Fibroblast of lung (primary cell): ENCODE measurements around the gene TKT. TPM values are rescaled to one million over a fixed set of nuclear protein-coding genes. Genes with fewer than 3 reads are reported as not detected.

ENCODE experiments used
- DNase-seq, 2 donors: peaks; one replicate each; pipeline versions ENCODE4 v3.0.0 to v3.0.0-alpha.2; 2010; ENCODE audit warnings: low read depth in 2 of 2
- H2AFZ ChIP-seq: 2 replicates; pipeline ENCODE4 v1.5.1; 2012; ENCODE audit warnings: low read length, control low read depth, inconsistent platforms
- H3K27ac ChIP-seq: 2 replicates; pipeline ENCODE4 v1.5.1; 2011; ENCODE audit warnings: low read length, control low read depth; ENCODE audit not compliant: insufficient read depth
- H3K27me3 ChIP-seq: 2 replicates; pipeline ENCODE4 v1.5.1; 2011; ENCODE audit warnings: mild to moderate bottlenecking, low read length; ENCODE audit not compliant: control insufficient read depth, insufficient read depth
- H3K36me3 ChIP-seq: 2 replicates; pipeline ENCODE4 v1.5.1; 2011; ENCODE audit warnings: low read length; ENCODE audit not compliant: control insufficient read depth, insufficient read depth
- H3K4me1 ChIP-seq: 2 replicates; pipeline ENCODE4 v1.5.1; 2011; ENCODE audit warnings: low read length; ENCODE audit not compliant: control insufficient read depth, insufficient read depth; ENCODE audit errors: extremely low read depth
- H3K4me2 ChIP-seq: 2 replicates; pipeline ENCODE4 v1.5.1; 2011; ENCODE audit warnings: low read length, control low read depth; ENCODE audit not compliant: insufficient read depth; ENCODE audit errors: extremely low read depth
- H3K4me3 ChIP-seq, 4 experiments: fragments of 200-600 bp in 1 of 4; sonication (generic) in 1 of 4; replicated peaks in 1 of 4; 2 replicates each; pipeline ENCODE4 v1.5.1; 2011 to 2016; ENCODE audit warnings: low read length in 4 of 4, low read depth in 3 of 4, mild to moderate bottlenecking in 3 of 4, control low read depth in 2 of 4, inconsistent platforms in 1 of 4, mixed read lengths in 1 of 4; ENCODE audit not compliant: insufficient read depth in 1 of 4; ENCODE audit errors: control extremely low read depth in 1 of 4
- H3K79me2 ChIP-seq: 2 replicates; pipeline ENCODE4 v1.5.1; 2012; ENCODE audit warnings: mild to moderate bottlenecking, low read length, inconsistent platforms; ENCODE audit not compliant: control insufficient read depth, insufficient read depth
- H3K9ac ChIP-seq: 2 replicates; pipeline ENCODE4 v1.5.1; 2011; ENCODE audit warnings: mild to moderate bottlenecking, low read length, control low read depth; ENCODE audit not compliant: insufficient read depth
- H3K9me3 ChIP-seq: 2 replicates; pipeline ENCODE4 v1.5.1; 2012; ENCODE audit warnings: low read depth, low read length; ENCODE audit not compliant: control insufficient read depth, insufficient read depth
- H4K20me1 ChIP-seq: 2 replicates; pipeline ENCODE4 v1.5.1; 2011; ENCODE audit warnings: low read length; ENCODE audit not compliant: control insufficient read depth, insufficient read depth; ENCODE audit errors: extremely low read depth
- CTCF ChIP-seq, 2 donors: IDR thresholded peaks in 1 of 2; conservative IDR thresholded peaks in 1 of 2; 1 replicate in 1 of 2; 2 replicates in 1 of 2; pipeline ENCODE4 v1.5.1; 2011 to 2012; ENCODE audit warnings: low read length in 2 of 2, control low read depth in 1 of 2, inconsistent platforms in 1 of 2, low read depth in 1 of 2, mild to moderate bottlenecking in 1 of 2
- EZH2 ChIP-seq: IDR thresholded peaks from 2 replicates; pipeline ENCODE4 v1.5.1; 2012; ENCODE audit warnings: low read length, control low read depth, mild to moderate bottlenecking; ENCODE audit errors: missing control alignments
- polyA plus RNA-seq, 2 donors: library from polyadenylated mRNA; depleted of rRNA in 1 of 2; stranded (reverse) in 1 of 2; unstranded in 1 of 2; fragments of >200 nt; gene quantifications; 2 replicates each; pipeline ENCODE4 v1.2.1, GENCODE V29; 2011 to 2012; ENCODE audit warnings: missing spikeins in 1 of 2
- total RNA-seq: library from RNA; depleted of rRNA; stranded (reverse); fragments of >200 nt; gene quantifications from 2 replicates; pipeline ENCODE4 v1.2.1, GENCODE V29; 2014

TKT gene
- total and polyA plus RNA-seq, 2 donors (not counting 1 experiment from before 2014, with no cell fraction given) = 163 to 810 TPM

DNA sequence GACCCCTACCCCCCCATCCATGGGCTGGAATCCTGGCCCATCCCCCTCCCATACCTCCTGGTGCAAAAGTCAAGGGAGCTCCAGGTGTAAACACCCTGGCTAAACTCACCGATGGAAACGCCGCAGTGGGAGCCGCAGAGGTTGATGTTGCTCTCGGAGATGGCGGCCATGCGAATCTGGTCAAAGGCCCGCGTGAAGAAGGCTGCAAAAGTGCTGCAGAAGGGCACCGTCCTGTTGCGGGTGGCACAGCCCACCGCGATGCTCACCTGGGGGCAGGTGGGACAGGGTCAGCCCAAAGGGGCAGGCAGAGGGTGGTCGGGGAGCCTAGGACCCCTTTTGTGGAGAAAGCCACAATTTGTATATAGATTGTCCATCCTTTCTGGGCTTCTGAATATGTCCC, 26.7 kb downstream of the TKT start:
- TF ChIP-seq CTCF (conservative IDR thresholded peaks at IDR 0.05 in 1 of 2, IDR thresholded peaks at IDR 0.05 in 1 of 2; ENCODE audit: low read depth in 1 of 2, low read length in 2 of 2) (no peak), EZH2 (no peak)
- Histone ChIP-seq H3K9me3 (no peaks in the 10 kb centered on the region), H3K4me3 (no peak overlapping the region), H2AFZ (no peak overlapping the region), H3K27ac (no peak overlapping the region), H4K20me1 (no peaks in the 10 kb centered on the region), H3K9ac (no peak overlapping the region), H3K36me3 (peaks cover 81% of the 10 kb centered on the region), H3K27me3 (no peaks in the 10 kb centered on the region), H3K4me1 (no peaks in the 10 kb centered on the region), H3K79me2 (peaks cover 9% of the 10 kb centered on the region), H3K4me2 (no peak overlapping the region)
- no peak for DNase-seq

DNA sequence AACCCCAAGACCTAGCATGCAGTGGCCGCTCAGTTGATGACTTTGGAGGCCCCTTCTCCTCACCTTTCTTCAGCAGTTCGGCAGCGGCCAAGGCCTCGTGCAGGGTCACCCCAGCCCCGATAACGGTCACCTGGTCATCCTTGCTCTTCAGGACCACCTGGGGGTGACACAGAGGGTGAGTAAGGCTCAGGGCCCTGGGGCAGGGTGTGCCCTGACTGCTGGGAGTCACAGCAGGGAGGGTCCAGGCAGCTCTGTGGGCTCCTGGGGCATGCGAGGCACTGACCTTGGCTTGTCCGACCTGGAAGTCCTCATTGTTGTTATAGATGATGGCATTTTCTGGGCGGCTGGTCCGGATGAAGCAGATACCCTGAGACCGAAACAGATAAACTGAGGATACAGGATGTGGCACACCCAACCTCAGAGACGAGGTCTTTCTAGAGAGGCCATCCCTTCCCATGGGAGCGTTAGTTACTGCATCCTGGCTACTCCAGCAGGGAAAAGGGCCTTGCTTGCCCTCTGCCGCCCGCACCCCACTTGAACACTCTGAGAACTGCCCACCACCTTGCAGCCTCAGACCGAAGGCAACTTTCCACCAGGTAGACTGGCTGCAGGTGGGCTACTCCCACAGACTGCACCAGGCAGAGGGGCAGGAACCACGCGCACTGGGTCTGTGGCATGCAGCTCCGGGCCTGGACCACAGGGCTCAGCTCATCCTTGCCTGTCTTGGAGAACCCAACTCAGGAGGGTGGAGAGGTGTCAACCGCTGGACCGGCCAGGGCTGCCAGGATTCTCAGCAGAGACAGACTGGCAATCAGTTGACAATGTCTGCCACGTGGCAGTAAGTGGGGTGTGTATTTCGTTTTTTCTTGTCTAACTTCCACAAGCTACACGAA, 27.6 kb downstream of the TKT start:
- H3K4me2 ChIP-seq = no peak overlapping the region
- no peaks in the 10 kb centered on the region for H3K4me1 ChIP-seq
- TF ChIP-seq CTCF (conservative IDR thresholded peaks at IDR 0.05 in 1 of 2, IDR thresholded peaks at IDR 0.05 in 1 of 2; ENCODE audit: low read depth in 1 of 2, low read length in 2 of 2) (no peak), EZH2 (no peak)
- H3K27me3 ChIP-seq = no peaks in the 10 kb centered on the region
- peaks cover 8% of the 10 kb centered on the region for H3K79me2 ChIP-seq
- H2AFZ ChIP-seq = no peak overlapping the region
- H3K9ac ChIP-seq = no peak overlapping the region
- H3K9me3 ChIP-seq = no peaks in the 10 kb centered on the region
- peaks cover 79% of the 10 kb centered on the region for H3K36me3 ChIP-seq
- no peak overlapping the region for H3K4me3 ChIP-seq
- no peak overlapping the region for H3K27ac ChIP-seq
- DNase-seq = no peak
- H4K20me1 ChIP-seq = no peaks in the 10 kb centered on the region

- Histone ChIP-seq H3K36me3 (peaks cover 76% of the 10 kb centered on the region), H3K9me3 (no peaks in the 10 kb centered on the region), H2AFZ (no peak overlapping the region), H3K4me2 (no peak overlapping the region), H3K4me1 (no peaks in the 10 kb centered on the region), H3K27ac (no peak overlapping the region), H3K79me2 (peaks cover 4% of the 10 kb centered on the region), H3K27me3 (no peaks in the 10 kb centered on the region), H3K4me3 (no peak overlapping the region), H3K9ac (no peak overlapping the region), H4K20me1 (no peaks in the 10 kb centered on the region)
- TF ChIP-seq CTCF (conservative IDR thresholded peaks at IDR 0.05 in 1 of 2, IDR thresholded peaks at IDR 0.05 in 1 of 2; ENCODE audit: low read depth in 1 of 2, low read length in 2 of 2) (no peak), EZH2 (no peak)
- no peak for DNase-seq
These were observed 28.9 kb downstream of the TKT start for GRCh38 chr3:53226841-53227407.
